Astrocyte (in vitro differentiated cells and primary cell): ENCODE data around the gene SRSF3. TPM values are rescaled to one million over a fixed set of nuclear protein-coding genes. Genes with fewer than 3 reads are reported as not detected.

Experiments
- DNase-seq: peaks from one replicate; pipeline ENCODE4 v3.0.0-alpha.2; 2010; ENCODE audit warnings: low read depth
- FAIRE-seq: peaks from 2 replicates; lab custom pipeline; 2011; peaks lifted over from hg19 to GRCh38; lab: Jason Lieb, UNC
- H2AFZ ChIP-seq: 2 replicates; pipeline ENCODE4 v1.6.0; 2012; ENCODE audit warnings: low read depth, low read length, inconsistent platforms
- H3K27ac ChIP-seq: 2 replicates; pipeline ENCODE4 v1.5.1; 2011; ENCODE audit warnings: low read depth, low read length, inconsistent platforms
- H3K27me3 ChIP-seq: 2 replicates; pipeline ENCODE4 v1.6.0; 2011; ENCODE audit warnings: low read length, inconsistent platforms; ENCODE audit not compliant: insufficient read depth
- H3K36me3 ChIP-seq: 2 replicates; pipeline ENCODE4 v1.5.1; 2011; ENCODE audit warnings: low read length, inconsistent platforms; ENCODE audit not compliant: insufficient read depth
- H3K4me1 ChIP-seq: 2 replicates; pipeline ENCODE4 v1.5.1; 2011; ENCODE audit warnings: low read length, inconsistent platforms; ENCODE audit not compliant: insufficient read depth
- H3K4me2 ChIP-seq: 2 replicates; pipeline ENCODE4 v1.6.0; 2012; ENCODE audit warnings: low read length, inconsistent platforms
- H3K4me3 ChIP-seq: 2 replicates; pipeline ENCODE4 v1.5.1; 2011; ENCODE audit warnings: low read depth, mild to moderate bottlenecking, low read length, inconsistent platforms; ENCODE audit not compliant: insufficient read depth
- H3K79me2 ChIP-seq: 2 replicates; pipeline ENCODE4 v1.6.0; 2012; ENCODE audit warnings: mild to moderate bottlenecking, low read length, inconsistent platforms; ENCODE audit not compliant: insufficient read depth
- H3K9ac ChIP-seq: 2 replicates; pipeline ENCODE4 v1.6.0; 2012; ENCODE audit warnings: mild to moderate bottlenecking, low read length, inconsistent platforms
- H3K9me3 ChIP-seq: 2 replicates; pipeline ENCODE4 v1.5.1; 2012; ENCODE audit warnings: low read depth, mild to moderate bottlenecking, low read length, inconsistent platforms; ENCODE audit not compliant: insufficient read depth
- H4K20me1 ChIP-seq: 2 replicates; pipeline ENCODE4 v1.6.0; 2012; ENCODE audit warnings: low read length, inconsistent platforms; ENCODE audit not compliant: insufficient read depth
- H3K27ac Mint-ChIP-seq: one replicate; pipeline ENCODE4 v1.8.0; 2021; ENCODE audit warnings: mild to moderate bottlenecking, mixed read lengths; ENCODE audit not compliant: unreplicated experiment
- H3K27me3 Mint-ChIP-seq: one replicate; pipeline ENCODE4 v1.8.0; 2021; ENCODE audit warnings: low read depth, mixed read lengths; ENCODE audit not compliant: unreplicated experiment
- H3K36me3 Mint-ChIP-seq: one replicate; pipeline ENCODE4 v1.8.0; 2021; ENCODE audit warnings: low read depth, mixed read lengths; ENCODE audit not compliant: unreplicated experiment
- H3K4me1 Mint-ChIP-seq: one replicate; pipeline ENCODE4 v1.8.0; 2021; ENCODE audit warnings: low read depth, mixed read lengths; ENCODE audit not compliant: unreplicated experiment
- H3K4me3 Mint-ChIP-seq: one replicate; pipeline ENCODE4 v1.8.0; 2021; ENCODE audit warnings: mild to moderate bottlenecking, moderate library complexity, mixed read lengths; ENCODE audit not compliant: unreplicated experiment
- H3K9me3 Mint-ChIP-seq: one replicate; pipeline ENCODE4 v1.8.0; 2021; ENCODE audit warnings: mild to moderate bottlenecking, mixed read lengths; ENCODE audit not compliant: unreplicated experiment
- EZH2 ChIP-seq: IDR thresholded peaks from 2 replicates; pipeline ENCODE4 v1.6.1; 2012; ENCODE audit warnings: mild to moderate bottlenecking, low read length, inconsistent platforms; ENCODE audit not compliant: insufficient read depth
- total RNA-seq: library from RNA; stranded (reverse); gene quantifications from 2 replicates; pipeline ENCODE4 v1.2.1, GENCODE V29; 2021
- TF ChIP-seq, protein P1 (sequence below): IDR thresholded peaks from 2 replicates; pipeline ENCODE4 v1.5.1; 2011; ENCODE audit warnings: low read depth, mild to moderate bottlenecking, inconsistent platforms, low read length, moderate library complexity; ENCODE audit not compliant: insufficient read depth

The SRSF3 gene
- total RNA-seq, 1 donor from 2014 or later, result 260 TPM

DNA sequence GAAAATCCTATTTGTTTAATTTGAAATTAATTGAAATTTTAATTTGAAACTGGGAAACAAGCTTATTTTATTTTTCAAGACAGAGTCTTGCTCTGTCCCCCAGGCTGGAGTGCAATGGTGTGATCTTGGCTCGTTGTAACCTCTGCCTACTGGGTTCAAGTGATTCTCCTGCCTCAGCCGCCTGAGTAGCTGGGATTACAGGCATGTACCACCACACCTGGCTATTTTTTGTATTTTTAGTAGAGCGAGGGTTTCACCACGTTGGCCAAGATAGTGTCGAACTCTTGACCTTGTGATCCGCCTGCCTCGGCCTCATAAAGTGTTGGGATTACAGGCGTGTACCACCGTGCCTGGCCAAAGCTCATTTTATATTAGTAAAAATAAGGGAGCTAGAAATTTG, 4.2 kb downstream of the SRSF3 start:
- Histone ChIP-seq H3K9me3 (no peaks in the 10 kb centered on the region), H3K4me2 (peak overlapping the region; percentile 86), H3K79me2 (peaks cover 92% of the 10 kb centered on the region), H3K36me3 (peaks cover 70% of the 10 kb centered on the region), H3K4me3 (peak overlapping the region; percentile 98), H3K27ac (no peak overlapping the region), H3K9ac (peak overlapping the region; percentile 99), H2AFZ (no peak overlapping the region), H3K4me1 (peaks cover 43% of the 10 kb centered on the region), H4K20me1 (peaks cover 91% of the 10 kb centered on the region), H3K27me3 (no peaks in the 10 kb centered on the region)
- Mint-ChIP-seq H3K27ac (peak overlapping the region; percentile 12), H3K4me3 (peak overlapping the region; percentile 99), H3K27me3 (no peaks in the 10 kb centered on the region), H3K4me1 (peaks cover 41% of the 10 kb centered on the region), H3K36me3 (peaks cover 47% of the 10 kb centered on the region), H3K9me3 (no peaks in the 10 kb centered on the region)
- no peak for DNase-seq
- no peak for TF ChIP-seq EZH2
- TF ChIP-seq, protein P1, sequence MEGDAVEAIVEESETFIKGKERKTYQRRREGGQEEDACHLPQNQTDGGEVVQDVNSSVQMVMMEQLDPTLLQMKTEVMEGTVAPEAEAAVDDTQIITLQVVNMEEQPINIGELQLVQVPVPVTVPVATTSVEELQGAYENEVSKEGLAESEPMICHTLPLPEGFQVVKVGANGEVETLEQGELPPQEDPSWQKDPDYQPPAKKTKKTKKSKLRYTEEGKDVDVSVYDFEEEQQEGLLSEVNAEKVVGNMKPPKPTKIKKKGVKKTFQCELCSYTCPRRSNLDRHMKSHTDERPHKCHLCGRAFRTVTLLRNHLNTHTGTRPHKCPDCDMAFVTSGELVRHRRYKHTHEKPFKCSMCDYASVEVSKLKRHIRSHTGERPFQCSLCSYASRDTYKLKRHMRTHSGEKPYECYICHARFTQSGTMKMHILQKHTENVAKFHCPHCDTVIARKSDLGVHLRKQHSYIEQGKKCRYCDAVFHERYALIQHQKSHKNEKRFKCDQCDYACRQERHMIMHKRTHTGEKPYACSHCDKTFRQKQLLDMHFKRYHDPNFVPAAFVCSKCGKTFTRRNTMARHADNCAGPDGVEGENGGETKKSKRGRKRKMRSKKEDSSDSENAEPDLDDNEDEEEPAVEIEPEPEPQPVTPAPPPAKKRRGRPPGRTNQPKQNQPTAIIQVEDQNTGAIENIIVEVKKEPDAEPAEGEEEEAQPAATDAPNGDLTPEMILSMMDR, result no peak
- no peak for FAIRE-seq

DNA sequence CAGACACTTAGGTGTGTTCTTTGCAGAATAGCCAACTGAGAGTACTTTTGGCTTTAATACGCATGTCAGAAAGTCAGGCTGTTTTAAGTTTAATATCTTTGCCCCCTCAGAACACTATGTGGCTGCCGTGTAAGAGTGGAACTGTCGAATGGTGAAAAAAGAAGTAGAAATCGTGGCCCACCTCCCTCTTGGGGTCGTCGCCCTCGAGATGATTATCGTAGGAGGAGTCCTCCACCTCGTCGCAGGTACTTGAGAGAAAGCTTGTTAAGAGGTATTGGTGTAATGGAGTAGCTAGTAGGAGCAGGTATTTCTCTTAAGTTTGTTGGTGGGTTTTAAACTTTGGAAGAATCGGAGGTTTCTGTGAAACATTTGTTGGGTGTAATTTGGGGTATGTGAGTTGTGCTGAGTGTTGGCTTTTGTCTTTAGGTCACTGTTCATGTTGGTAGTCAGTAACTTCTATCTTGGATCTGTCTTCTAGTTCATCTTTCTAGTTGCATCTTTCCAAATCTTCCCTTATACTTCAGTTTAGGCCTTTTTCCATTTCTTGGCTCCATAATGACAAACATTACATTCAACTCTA, 4.7 kb downstream of the SRSF3 start:
- H3K27ac ChIP-seq, result no peak overlapping the region
- H2AFZ ChIP-seq, result no peak overlapping the region
- peaks cover 96% of the 10 kb centered on the region for H4K20me1 ChIP-seq
- H3K4me3 Mint-ChIP-seq, result peak overlapping the region; percentile 99
- peaks cover 43% of the 10 kb centered on the region for H3K4me1 Mint-ChIP-seq
- no peaks in the 10 kb centered on the region for H3K27me3 Mint-ChIP-seq
- peak overlapping the region; percentile 86 for H3K4me2 ChIP-seq
- peak overlapping the region; percentile 98 for H3K4me3 ChIP-seq
- FAIRE-seq (no peak), DNase-seq (no peak)
- H3K9ac ChIP-seq, result peak overlapping the region; percentile 99
- peaks cover 75% of the 10 kb centered on the region for H3K36me3 ChIP-seq
- H3K27ac Mint-ChIP-seq, result peak overlapping the region; percentile 12
- H3K9me3 Mint-ChIP-seq, result no peaks in the 10 kb centered on the region
- H3K79me2 ChIP-seq, result peaks cover 97% of the 10 kb centered on the region
- no peak for TF ChIP-seq EZH2
- TF ChIP-seq, protein P1, result no peak
- H3K9me3 ChIP-seq, result no peaks in the 10 kb centered on the region
- H3K36me3 Mint-ChIP-seq, result peaks cover 50% of the 10 kb centered on the region
- H3K27me3 ChIP-seq, result no peaks in the 10 kb centered on the region
- H3K4me1 ChIP-seq, result peaks cover 38% of the 10 kb centered on the region

DNA sequence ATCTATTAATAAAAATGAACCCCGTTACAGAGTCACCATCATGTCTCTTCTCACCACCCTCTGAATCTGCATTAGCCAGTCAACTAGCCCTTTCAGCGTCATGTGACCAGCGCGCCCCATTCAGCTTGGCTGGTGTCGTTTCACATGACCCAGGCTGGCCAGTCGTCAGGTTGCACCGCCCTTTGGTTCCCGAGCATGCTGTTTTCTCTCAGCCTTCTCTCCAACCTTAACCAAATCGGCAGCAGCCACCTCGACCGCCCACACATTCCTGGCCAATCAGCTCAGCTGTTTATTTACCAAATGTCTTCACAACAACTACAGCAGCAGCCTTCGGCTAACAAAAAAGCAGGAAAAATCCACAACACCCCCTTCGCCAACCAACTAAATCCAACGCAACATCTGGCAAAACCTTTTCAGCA, 5.6 kb downstream of the SRSF3 start:
- Mint-ChIP-seq H3K9me3 (no peaks in the 10 kb centered on the region), H3K27ac (peak overlapping the region; percentile 59), H3K4me3 (peak overlapping the region; percentile 99), H3K36me3 (peaks cover 53% of the 10 kb centered on the region), H3K4me1 (peaks cover 53% of the 10 kb centered on the region), H3K27me3 (no peaks in the 10 kb centered on the region)
- TF ChIP-seq, protein P1, result no peak
- Histone ChIP-seq H3K9me3 (no peaks in the 10 kb centered on the region), H3K9ac (peak overlapping the region; percentile 99), H3K27me3 (no peaks in the 10 kb centered on the region), H3K36me3 (peaks cover 85% of the 10 kb centered on the region), H4K20me1 (peaks cover 100% of the 10 kb centered on the region), H3K4me1 (peaks cover 37% of the 10 kb centered on the region), H3K79me2 (peaks cover 100% of the 10 kb centered on the region), H3K4me2 (peak overlapping the region; percentile 86), H2AFZ (no peak overlapping the region), H3K27ac (peak overlapping the region; percentile 9), H3K4me3 (peak overlapping the region; percentile 98)
- peak; percentile 55 for DNase-seq
- no peak for FAIRE-seq
